ENCODE data around the gene NOP53. TPM values are rescaled to one million over a fixed set of nuclear protein-coding genes. Genes with fewer than 3 reads are reported as not detected.
"Not testable (repeated sequence)": the region's sequence is repeated elsewhere in the genome, so short reads cannot be mapped to it uniquely, and the experiment has no call there.

NOP53 gene
- total RNA-seq, 1 donor from 2014 or later: 169 TPM

DNA sequence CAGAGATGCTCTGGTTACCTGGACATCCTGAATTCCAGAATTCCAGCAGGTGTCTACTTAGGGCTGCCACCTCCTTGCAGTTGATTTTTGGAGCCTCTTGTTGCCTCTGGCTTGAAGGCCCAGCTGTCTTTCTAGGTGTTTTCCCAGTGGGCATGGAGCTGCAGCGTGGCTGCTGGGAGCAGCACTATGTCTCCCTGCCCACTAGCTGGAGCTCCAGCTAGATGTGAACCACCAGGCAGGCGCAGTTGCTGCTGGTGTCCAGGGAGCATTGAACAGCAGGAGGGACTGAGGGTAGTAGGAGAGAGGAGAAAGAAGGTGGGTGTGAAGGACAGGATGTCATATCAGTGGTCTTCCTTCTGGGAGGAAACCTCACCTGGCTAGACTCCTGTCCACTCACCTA, 23.3 kb downstream of the NOP53 start:
- TF ChIP-seq, protein P1, sequence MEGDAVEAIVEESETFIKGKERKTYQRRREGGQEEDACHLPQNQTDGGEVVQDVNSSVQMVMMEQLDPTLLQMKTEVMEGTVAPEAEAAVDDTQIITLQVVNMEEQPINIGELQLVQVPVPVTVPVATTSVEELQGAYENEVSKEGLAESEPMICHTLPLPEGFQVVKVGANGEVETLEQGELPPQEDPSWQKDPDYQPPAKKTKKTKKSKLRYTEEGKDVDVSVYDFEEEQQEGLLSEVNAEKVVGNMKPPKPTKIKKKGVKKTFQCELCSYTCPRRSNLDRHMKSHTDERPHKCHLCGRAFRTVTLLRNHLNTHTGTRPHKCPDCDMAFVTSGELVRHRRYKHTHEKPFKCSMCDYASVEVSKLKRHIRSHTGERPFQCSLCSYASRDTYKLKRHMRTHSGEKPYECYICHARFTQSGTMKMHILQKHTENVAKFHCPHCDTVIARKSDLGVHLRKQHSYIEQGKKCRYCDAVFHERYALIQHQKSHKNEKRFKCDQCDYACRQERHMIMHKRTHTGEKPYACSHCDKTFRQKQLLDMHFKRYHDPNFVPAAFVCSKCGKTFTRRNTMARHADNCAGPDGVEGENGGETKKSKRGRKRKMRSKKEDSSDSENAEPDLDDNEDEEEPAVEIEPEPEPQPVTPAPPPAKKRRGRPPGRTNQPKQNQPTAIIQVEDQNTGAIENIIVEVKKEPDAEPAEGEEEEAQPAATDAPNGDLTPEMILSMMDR (IDR thresholded peaks at IDR 0.05; ENCODE audit: borderline replicate concordance): no peak
- Histone ChIP-seq H3K4me1 (peaks cover 8% of the 10 kb centered on the region), H3K36me3 (no peaks in the 10 kb centered on the region), H3K27me3 (ENCODE audit: low read depth) (no peaks in the 10 kb centered on the region), H3K4me3 (no peak overlapping the region), H3K9me3 (replicated peaks) (no peaks in the 10 kb centered on the region), H3K27ac (replicated peaks) (no peak overlapping the region)
- intact Hi-C loops (cut with micrococcal nuclease): no loop called here
- DNase-seq: no peak

DNA sequence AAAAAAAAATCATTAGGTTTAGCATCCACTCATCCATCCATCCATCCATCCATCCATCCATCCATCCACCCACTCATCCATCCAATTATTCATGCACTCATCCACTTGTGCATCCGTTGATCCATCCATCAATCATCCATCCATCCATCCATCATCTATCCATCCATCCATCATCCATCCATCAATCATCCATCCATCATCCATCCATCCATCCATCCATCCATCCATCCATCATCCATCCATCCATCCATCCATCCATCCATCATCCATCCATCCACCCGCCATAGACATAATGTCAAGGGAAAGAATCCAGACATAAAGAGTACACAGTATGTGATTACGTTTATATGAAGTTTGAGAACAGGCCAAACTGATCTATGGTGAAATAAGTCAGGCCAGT, 24.2 kb downstream of the NOP53 start:
- Histone ChIP-seq H3K36me3 (no peaks in the 10 kb centered on the region), H3K27me3 (ENCODE audit: low read depth) (no peaks in the 10 kb centered on the region), H3K4me1 (peaks cover 8% of the 10 kb centered on the region), H3K27ac (replicated peaks) (no peak overlapping the region), H3K4me3 (no peak overlapping the region), H3K9me3 (replicated peaks) (no peaks in the 10 kb centered on the region)
- TF ChIP-seq, protein P1 (IDR thresholded peaks at IDR 0.05; ENCODE audit: borderline replicate concordance): no peak
- DNase-seq: no peak
- intact Hi-C loops (cut with micrococcal nuclease): no loop called here

DNA sequence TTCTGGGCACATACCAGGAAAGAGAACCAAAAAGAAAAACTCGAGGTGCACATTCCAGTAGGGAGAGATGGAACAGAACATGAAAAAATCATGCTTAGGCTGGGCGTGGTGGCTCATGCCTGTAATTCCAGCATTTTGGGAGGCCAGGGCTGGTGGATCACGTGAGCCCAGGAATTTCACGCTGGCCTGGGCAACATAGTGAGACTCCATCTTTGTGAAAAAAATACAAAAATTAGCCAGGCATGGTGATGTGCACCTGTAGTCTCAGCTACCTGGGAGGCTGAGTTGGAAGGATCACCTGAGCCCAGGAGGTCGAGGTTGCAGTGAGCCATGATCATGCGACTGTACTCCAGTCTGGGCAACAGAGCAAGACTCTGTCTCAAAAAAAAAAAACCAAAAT, 25.9 kb downstream of the NOP53 start:
- DNase-seq; H3K27me3 ChIP-seq (ENCODE audit: low read depth); H3K9me3 ChIP-seq (replicated peaks); intact Hi-C loops (cut with micrococcal nuclease); H3K36me3 ChIP-seq; H3K4me1 ChIP-seq; H3K27ac ChIP-seq (replicated peaks); H3K4me3 ChIP-seq: not testable (repeated sequence)

DNA sequence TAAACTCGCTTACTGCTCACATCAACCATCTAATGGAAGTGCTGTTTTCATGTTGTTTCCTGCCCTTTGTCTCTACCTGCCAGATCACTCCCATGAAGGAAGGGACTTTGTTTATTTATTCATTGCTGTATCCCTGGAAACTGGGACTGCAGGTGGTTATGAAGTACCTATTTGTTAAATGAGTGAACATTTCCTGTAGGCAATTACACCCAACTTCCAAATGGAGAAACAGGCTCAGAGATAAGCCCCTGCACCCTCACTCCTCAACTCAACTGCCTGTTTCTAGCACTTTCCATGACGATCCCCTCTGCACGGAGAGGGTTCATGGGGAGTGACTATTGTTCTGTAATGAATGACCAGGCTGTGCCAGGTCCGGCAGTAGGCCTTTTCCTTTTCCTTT, 31.2 kb downstream of the NOP53 start:
- peaks cover 43% of the 10 kb centered on the region for H3K4me1 ChIP-seq
- H3K27ac ChIP-seq (replicated peaks): no peak overlapping the region
- intact Hi-C loops (cut with micrococcal nuclease): no loop called here

DNA sequence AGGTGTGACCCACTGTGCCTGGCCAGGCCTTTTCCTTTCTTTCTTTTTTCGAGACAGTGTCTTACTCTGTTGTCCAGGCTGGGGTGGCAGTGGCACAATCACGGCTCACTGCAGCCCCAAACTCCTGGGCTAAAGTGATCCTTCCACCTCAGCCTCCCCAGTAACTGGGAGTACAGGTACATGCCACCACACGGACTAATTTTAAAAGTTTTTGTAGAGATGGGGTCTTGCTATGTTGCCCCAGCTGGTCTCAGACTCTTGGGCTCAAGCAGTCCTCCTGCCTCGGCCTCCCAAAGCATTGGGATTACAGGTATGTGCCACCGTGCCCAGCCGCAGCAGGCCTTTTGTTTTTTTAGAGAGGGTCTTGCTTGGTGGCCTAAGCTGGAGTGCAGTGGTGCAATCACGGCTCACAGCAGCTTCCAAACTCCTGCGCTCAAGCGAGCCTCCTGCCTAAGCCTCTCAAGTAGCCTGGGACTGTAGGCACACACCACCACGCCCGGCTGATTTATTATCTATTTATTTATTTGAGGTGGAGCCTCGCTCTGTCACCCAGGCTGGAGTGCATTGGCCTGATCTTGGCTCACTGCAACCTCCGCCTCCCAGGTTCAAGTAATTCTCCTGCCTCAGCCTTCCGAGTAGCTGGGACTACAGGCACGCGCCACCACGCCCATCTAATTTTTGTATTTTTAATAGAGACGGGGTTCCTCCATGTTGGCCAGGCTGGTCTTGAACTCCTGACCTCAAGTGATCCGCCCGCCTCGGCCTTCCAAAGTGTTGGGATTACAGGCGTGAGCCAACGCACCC, 32.1 kb downstream of the NOP53 start:
- H3K9me3 ChIP-seq (replicated peaks); intact Hi-C loops (cut with micrococcal nuclease); H3K27me3 ChIP-seq (ENCODE audit: low read depth); DNase-seq: not testable (repeated sequence)
- Histone ChIP-seq H3K36me3 (peaks cover 17% of the 10 kb centered on the region), H3K4me1 (peaks cover 52% of the 10 kb centered on the region), H3K27ac (replicated peaks) (peak overlapping the region; percentile 97), H3K4me3 (peak overlapping the region; percentile 100)

More for the DNA sequence above, 31.2 kb downstream of the NOP53 start:
- no peak overlapping the region for H3K4me3 ChIP-seq
- H3K36me3 ChIP-seq: peaks cover 12% of the 10 kb centered on the region
- H3K9me3 ChIP-seq (replicated peaks): no peaks in the 10 kb centered on the region
- no peak for DNase-seq
- no peaks in the 10 kb centered on the region for H3K27me3 ChIP-seq (ENCODE audit: low read depth)
- TF ChIP-seq, protein P1 (IDR thresholded peaks at IDR 0.05; ENCODE audit: borderline replicate concordance): no peak

DNA sequence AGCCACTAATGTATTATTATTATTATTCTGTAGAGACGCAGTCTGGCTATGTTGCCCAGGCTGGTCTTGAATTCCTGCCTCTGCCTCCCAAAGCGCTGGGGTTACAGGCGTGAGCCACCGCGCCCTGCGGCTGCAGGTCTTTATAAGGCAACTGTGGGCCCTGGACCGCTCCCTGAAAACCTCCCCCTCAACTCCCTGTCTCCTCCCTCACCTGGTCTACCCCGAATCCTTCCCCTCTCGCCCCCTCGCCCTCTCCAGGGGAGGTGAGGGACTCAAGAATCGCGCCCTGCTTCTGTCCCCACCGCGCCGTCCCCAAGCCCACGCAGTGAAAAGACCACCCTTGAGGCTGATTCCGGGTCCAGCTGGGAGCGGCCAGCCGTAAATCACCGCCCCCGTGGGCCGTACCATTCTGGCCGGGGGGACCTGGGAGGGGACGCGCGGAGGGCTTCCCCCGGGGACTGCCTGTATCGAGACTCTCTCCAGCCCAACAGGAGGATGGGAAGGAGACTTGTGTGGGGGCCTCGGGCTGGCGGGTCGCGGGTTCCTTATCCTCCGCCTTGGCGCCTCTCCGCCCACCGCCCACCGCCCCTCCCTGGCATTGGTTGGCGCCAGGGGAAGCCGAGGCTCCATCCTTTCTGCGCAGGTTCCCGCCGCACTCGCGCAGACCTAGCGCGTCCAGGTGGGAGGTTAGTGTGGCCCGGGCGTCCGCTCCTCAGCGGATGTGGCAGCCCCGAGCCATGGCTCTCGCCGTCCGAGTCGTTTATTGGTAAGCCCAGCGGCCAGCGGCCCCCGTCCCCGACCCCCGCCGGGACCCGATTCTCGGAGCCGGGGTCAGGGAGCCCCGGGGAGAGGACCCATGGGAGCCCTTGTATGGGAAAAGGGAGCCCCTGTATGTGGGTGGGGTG, 33.0 kb downstream of the NOP53 start, which contains the start of gene SELENOW:
TSS of gene SELENOW (plus strand) at position 655 of the 905 bp plus-strand sequence. CDS start at position 738, 83 bp downstream.
- peaks cover 60% of the 10 kb centered on the region for H3K4me1 ChIP-seq
- peak; percentile 82 for DNase-seq
- H3K9me3 ChIP-seq (replicated peaks): no peaks in the 10 kb centered on the region
- H3K27me3 ChIP-seq (ENCODE audit: low read depth): no peaks in the 10 kb centered on the region
- intact Hi-C loops (cut with micrococcal nuclease): no loop called here
- peak within 1 kb of the TSS; percentile 100 for H3K4me3 ChIP-seq
- peaks cover 25% of the 10 kb centered on the region for H3K36me3 ChIP-seq
- TF ChIP-seq, protein P1 (IDR thresholded peaks at IDR 0.05; ENCODE audit: borderline replicate concordance): no peak
- peak within 1 kb of the TSS; percentile 97 for H3K27ac ChIP-seq (replicated peaks)

All from left ventricle myocardium inferior (tissue), 1 donor.